Body of pancreas (tissue), 4 donors: ENCODE results near the gene ERC1. TPM values are rescaled to one million over a fixed set of nuclear protein-coding genes. Genes with fewer than 3 reads are reported as not detected.

Experiments used
- ATAC-seq: fragments of 150-250 bp; one replicate; pipeline ENCODE4 v1.9.1; 2016
- DNase-seq, 4 donors: peaks; one replicate each; pipeline ENCODE4 v3.0.0-alpha.2; 2019
- H3K27ac ChIP-seq, 4 donors: fragments of 200-600 bp; sonication (generic); 1 replicate in 3 of 4; 2 replicates in 1 of 4; pipeline versions ENCODE4 v1.5.1 to v1.6.1; 2016 to 2019; ENCODE audit warnings: mild to moderate bottlenecking in 1 of 4, mixed read lengths in 1 of 4, moderate library complexity in 1 of 4
- H3K27me3 ChIP-seq, 2 donors: fragments of 200-600 bp; sonication (generic); one replicate each; pipeline ENCODE4 v1.6.0; 2016; ENCODE audit warnings: mild to moderate bottlenecking in 1 of 2
- H3K36me3 ChIP-seq, 2 donors: fragments of 200-600 bp; sonication (generic); replicated peaks in 1 of 2; 2 replicates each; pipeline ENCODE4 v1.5.1; 2016; ENCODE audit warnings: low read depth in 2 of 2; ENCODE audit not compliant: insufficient read depth in 1 of 2
- H3K4me1 ChIP-seq: fragments of 200-600 bp; sonication (generic); one replicate; pipeline ENCODE4 v1.6.0; 2016
- H3K4me3 ChIP-seq, 2 donors: fragments of 200-600 bp; sonication (generic); 1 replicate in 1 of 2; 2 replicates in 1 of 2; pipeline ENCODE4 v1.5.1; 2016 to 2019
- H3K9me3 ChIP-seq, 3 donors: fragments of 200-600 bp; sonication (generic); 1 replicate in 2 of 3; 2 replicates in 1 of 3; pipeline ENCODE4 v1.5.1; 2016
- POLR2A ChIP-seq, 3 donors: fragments of 450-650 bp; IDR thresholded peaks; one replicate each; pipeline ENCODE4 v1.6.1; 2016; ENCODE audit warnings: antibody characterized with exemption in 3 of 3, mild to moderate bottlenecking in 2 of 3
- WGBS, 2 donors: methylation state at CpG; one replicate each; pipeline ENCODE4 v1.1.5; 2017; 5-methylcytosine and 5-hydroxymethylcytosine counted together
- intact Hi-C: fragments of 100-400 bp; cut with DNase I; formaldehyde crosslinking; loops from one replicate; pipeline ENCODE4 v1.15.1; 2023
- total RNA-seq, 2 donors: library from RNA; depleted of rRNA; stranded (reverse); fragments of >200 nt; gene quantifications; one replicate each; pipeline ENCODE4 v1.1.0, GENCODE V29; 2016
- TF ChIP-seq, protein P1 (sequence below), 7 experiments: fragments of 450-650 bp in 4 of 7; fragments of 200-600 bp in 3 of 7; sonication (generic) in 3 of 7; IDR thresholded peaks; one replicate each; pipeline ENCODE4 v1.5.1; 2016 to 2019; ENCODE audit warnings: antibody characterized with exemption in 7 of 7

The ERC1 gene
- total RNA-seq, 2 donors from 2014 or later, result 20.8 to 29.0 TPM

DNA sequence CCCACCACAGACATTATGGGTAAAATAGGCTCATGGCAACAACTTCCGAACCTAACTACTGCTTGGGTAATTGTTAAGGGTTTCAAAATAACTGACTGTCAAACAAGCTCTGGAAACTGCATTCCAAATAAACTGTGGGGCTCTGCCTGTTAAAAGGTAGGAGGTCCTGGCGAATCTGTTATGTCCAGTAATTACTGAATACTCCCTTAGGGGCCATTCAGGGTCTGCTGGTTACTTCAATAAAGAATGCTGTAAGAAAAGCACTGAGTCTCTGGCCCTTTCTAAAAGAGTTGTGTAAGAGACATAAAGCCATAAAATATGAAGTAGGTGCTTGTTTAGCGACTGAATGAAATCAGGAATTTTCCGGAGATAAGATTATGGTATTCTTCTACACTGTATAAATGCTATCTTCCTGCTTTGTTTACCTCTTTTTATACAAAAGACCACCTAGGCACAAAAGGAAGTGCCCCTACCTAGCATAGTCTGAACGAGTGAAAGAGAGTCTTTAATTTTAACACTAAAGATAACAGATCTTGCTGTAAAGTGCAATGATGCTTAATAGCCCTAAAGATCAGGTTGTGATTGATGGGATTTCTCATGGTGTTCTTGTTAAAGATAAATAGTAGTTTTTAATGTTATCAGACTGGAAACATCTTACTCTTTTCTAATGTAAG, 475.6 kb downstream of the ERC1 start:
- Histone ChIP-seq H3K4me1 (no peaks in the 10 kb centered on the region), H3K4me3 (no peak overlapping the region), H3K27me3 (no peaks in the 10 kb centered on the region), H3K36me3 (no peaks in the 10 kb centered on the region), H3K9me3 (no peaks in the 10 kb centered on the region), H3K27ac (no peak overlapping the region)
- ATAC-seq (no peak), DNase-seq (no peak)
- WGBS, 2 donors, result 82 to 83% methylated on average over 5 of the region's 5 CpGs
- TF ChIP-seq POLR2A (IDR thresholded peaks at IDR 0.05), result no peak
- intact Hi-C loops, result no loop called here

DNA sequence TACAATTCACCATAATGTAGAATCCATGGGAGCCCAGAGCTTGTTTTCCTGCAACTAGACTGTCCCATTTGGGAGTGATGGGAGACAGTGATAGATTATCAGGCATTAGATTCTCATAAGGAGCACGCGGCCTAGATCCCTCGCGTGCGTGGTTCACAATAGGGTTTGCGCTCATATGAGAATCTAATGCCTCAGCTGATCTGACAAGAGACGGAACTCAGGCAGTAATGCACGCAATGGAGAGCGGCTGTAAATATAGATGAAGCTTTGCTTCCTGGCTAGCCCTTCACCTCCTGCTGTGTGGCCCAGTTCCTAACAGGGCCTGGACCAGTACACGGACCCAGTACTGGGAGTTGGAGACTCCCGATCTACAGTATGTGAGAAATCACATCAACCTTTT, 476.7 kb downstream of the ERC1 start:
- ATAC-seq, result no peak
- DNase-seq, result no peak
- H3K36me3 ChIP-seq, result no peaks in the 10 kb centered on the region
- no peak overlapping the region for H3K4me3 ChIP-seq
- no peaks in the 10 kb centered on the region for H3K4me1 ChIP-seq
- WGBS, 2 donors, result 92 to 97% methylated on average over 11 of the region's 11 CpGs
- TF ChIP-seq, protein P1, sequence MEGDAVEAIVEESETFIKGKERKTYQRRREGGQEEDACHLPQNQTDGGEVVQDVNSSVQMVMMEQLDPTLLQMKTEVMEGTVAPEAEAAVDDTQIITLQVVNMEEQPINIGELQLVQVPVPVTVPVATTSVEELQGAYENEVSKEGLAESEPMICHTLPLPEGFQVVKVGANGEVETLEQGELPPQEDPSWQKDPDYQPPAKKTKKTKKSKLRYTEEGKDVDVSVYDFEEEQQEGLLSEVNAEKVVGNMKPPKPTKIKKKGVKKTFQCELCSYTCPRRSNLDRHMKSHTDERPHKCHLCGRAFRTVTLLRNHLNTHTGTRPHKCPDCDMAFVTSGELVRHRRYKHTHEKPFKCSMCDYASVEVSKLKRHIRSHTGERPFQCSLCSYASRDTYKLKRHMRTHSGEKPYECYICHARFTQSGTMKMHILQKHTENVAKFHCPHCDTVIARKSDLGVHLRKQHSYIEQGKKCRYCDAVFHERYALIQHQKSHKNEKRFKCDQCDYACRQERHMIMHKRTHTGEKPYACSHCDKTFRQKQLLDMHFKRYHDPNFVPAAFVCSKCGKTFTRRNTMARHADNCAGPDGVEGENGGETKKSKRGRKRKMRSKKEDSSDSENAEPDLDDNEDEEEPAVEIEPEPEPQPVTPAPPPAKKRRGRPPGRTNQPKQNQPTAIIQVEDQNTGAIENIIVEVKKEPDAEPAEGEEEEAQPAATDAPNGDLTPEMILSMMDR (IDR thresholded peaks at IDR 0.05), result no peak
- no peak for TF ChIP-seq POLR2A (IDR thresholded peaks at IDR 0.05)
- H3K27me3 ChIP-seq, result no peaks in the 10 kb centered on the region
- intact Hi-C loops, result no loop called here
- H3K27ac ChIP-seq, result no peak overlapping the region
- no peaks in the 10 kb centered on the region for H3K9me3 ChIP-seq

GRCh38 chr12:1469070-1469469, 478.0 kb downstream of the ERC1 start:
- DNase-seq (no peak), ATAC-seq (no peak)
- H3K4me3 ChIP-seq, result no peak overlapping the region
- H3K9me3 ChIP-seq, result no peaks in the 10 kb centered on the region
- WGBS, 2 donors, result 88 to 96% methylated on average over 5 to 6 of the region's 6 CpGs
- no peak overlapping the region for H3K27ac ChIP-seq
- H3K4me1 ChIP-seq, result no peaks in the 10 kb centered on the region
- intact Hi-C loops, result no loop called here
- TF ChIP-seq, protein P1 (IDR thresholded peaks at IDR 0.05), result no peak
- TF ChIP-seq POLR2A (IDR thresholded peaks at IDR 0.05), result no peak
- no peaks in the 10 kb centered on the region for H3K27me3 ChIP-seq
- no peaks in the 10 kb centered on the region for H3K36me3 ChIP-seq

GRCh38 chr12:1470051-1470450, 479.0 kb downstream of the ERC1 start:
- DNase-seq (no peak), ATAC-seq (no peak)

GRCh38 chr12:1471224-1471623, 480.2 kb downstream of the ERC1 start:
- no peak overlapping the region for H3K4me3 ChIP-seq
- no peak overlapping the region for H3K27ac ChIP-seq
- no peaks in the 10 kb centered on the region for H3K27me3 ChIP-seq
- TF ChIP-seq POLR2A (IDR thresholded peaks at IDR 0.05), result no peak
- TF ChIP-seq, protein P1 (IDR thresholded peaks at IDR 0.05), result no peak
- WGBS, 2 donors, result 62 to 65% methylated on average over 6 of the region's 6 CpGs
- H3K36me3 ChIP-seq, result no peaks in the 10 kb centered on the region
- no peaks in the 10 kb centered on the region for H3K4me1 ChIP-seq
- intact Hi-C loops, result no loop called here
- ATAC-seq, result no peak
- no peak for DNase-seq
- no peaks in the 10 kb centered on the region for H3K9me3 ChIP-seq

More at GRCh38 chr12:1470051-1470450, 479.0 kb downstream of the ERC1 start:
- Histone ChIP-seq H3K27ac (no peak overlapping the region), H3K36me3 (no peaks in the 10 kb centered on the region), H3K4me1 (no peaks in the 10 kb centered on the region), H3K9me3 (no peaks in the 10 kb centered on the region), H3K4me3 (no peak overlapping the region), H3K27me3 (no peaks in the 10 kb centered on the region)
- 82 to 84% methylated on average over 5 of the region's 5 CpGs for whole genome bisulfite sequencing, 2 donors
- intact Hi-C loops, result no loop called here
- TF ChIP-seq, protein P1 (IDR thresholded peaks at IDR 0.05), result no peak
- no peak for TF ChIP-seq POLR2A (IDR thresholded peaks at IDR 0.05)
